CD4-positive, alpha-beta memory T cell (primary cell): ENCODE data around the gene EIF4G1. TPM values are rescaled to one million over a fixed set of nuclear protein-coding genes. Genes with fewer than 3 reads are reported as not detected.

ENCODE experiments used
- CTCF ChIA-PET: fragments of 350-600 bp; sonication (Branson Sonifier 250); formaldehyde crosslinking; loops from one replicate; lab custom pipeline; 2021; ENCODE audit warnings: inconsistent platforms; ENCODE audit not compliant: partially characterized antibody; lab: Charles Lee
- POLR2A ChIA-PET: fragments of 350-600 bp; sonication (Branson Sonifier 250); formaldehyde crosslinking; loops from one replicate; lab custom pipeline; 2021; ENCODE audit not compliant: partially characterized antibody; lab: Charles Lee
- DNase-seq, 5 donors: peaks; one replicate each; pipeline versions ENCODE4 v3.0.0 to v3.0.0-alpha.2; 2020 to 2022; ENCODE audit warnings: mixed read lengths in 1 of 5
- H3K27ac ChIP-seq: one replicate; pipeline ENCODE4 v1.7.0; 2013; ENCODE audit warnings: low read depth, low read length
- H3K27me3 ChIP-seq: 2 replicates; pipeline ENCODE4 v1.7.0; 2013; ENCODE audit warnings: mild to moderate bottlenecking, low read length, moderate library complexity; ENCODE audit not compliant: insufficient read depth
- H3K36me3 ChIP-seq: 2 replicates; pipeline ENCODE4 v1.7.0; 2013; ENCODE audit warnings: mild to moderate bottlenecking, low read length, moderate library complexity; ENCODE audit not compliant: insufficient read depth
- H3K4me1 ChIP-seq: 2 replicates; pipeline ENCODE4 v1.7.0; 2013; ENCODE audit warnings: mild to moderate bottlenecking, low read length, moderate library complexity; ENCODE audit not compliant: insufficient read depth
- H3K4me3 ChIP-seq, 2 donors: one replicate each; pipeline ENCODE4 v1.7.0; 2013; ENCODE audit warnings: low read length in 2 of 2, mild to moderate bottlenecking in 1 of 2
- H3K9me3 ChIP-seq, 2 donors: one replicate each; pipeline ENCODE4 v1.7.0; 2013; ENCODE audit warnings: low read length in 2 of 2, control low read depth in 1 of 2; ENCODE audit not compliant: control insufficient read depth in 1 of 2
- H3K27ac Mint-ChIP-seq, 7 donors: one replicate each; pipeline ENCODE4 v1.8.0; 2020 to 2021; ENCODE audit warnings: mixed read lengths in 7 of 7, mild to moderate bottlenecking in 6 of 7, inconsistent platforms in 3 of 7, moderate library complexity in 3 of 7
- H3K27me3 Mint-ChIP-seq, 2 donors: one replicate each; pipeline ENCODE4 v1.8.0; 2020 to 2021; ENCODE audit warnings: mixed read lengths in 2 of 2
- H3K36me3 Mint-ChIP-seq, 2 donors: one replicate each; pipeline ENCODE4 v1.8.0; 2020 to 2021; ENCODE audit warnings: mixed read lengths in 2 of 2, inconsistent platforms in 1 of 2, mild to moderate bottlenecking in 1 of 2
- H3K4me1 Mint-ChIP-seq, 4 donors: one replicate each; pipeline ENCODE4 v1.8.0; 2020 to 2021; ENCODE audit warnings: mixed read lengths in 4 of 4, mild to moderate bottlenecking in 1 of 4
- H3K4me3 Mint-ChIP-seq, 8 donors: one replicate each; pipeline ENCODE4 v1.8.0; 2020 to 2021; ENCODE audit warnings: mixed read lengths in 8 of 8, mild to moderate bottlenecking in 7 of 8, moderate library complexity in 6 of 8, inconsistent platforms in 3 of 8
- H3K9me3 Mint-ChIP-seq, 8 donors: one replicate each; pipeline ENCODE4 v1.8.0; 2020 to 2021; ENCODE audit warnings: mixed read lengths in 8 of 8, mild to moderate bottlenecking in 5 of 8, inconsistent platforms in 3 of 8, moderate library complexity in 1 of 8
- intact Hi-C: fragments of 100-400 bp; cut with micrococcal nuclease; formaldehyde crosslinking; loops from one replicate; pipeline ENCODE4 v1.15.1; 2023
- polyA plus RNA-seq, 2 donors: library from polyadenylated mRNA; unstranded; fragments of 300-500 nt; fragmentation: Illumina TruSeq; gene quantifications; one replicate each; pipeline ENCODE4 v1.2.3, GENCODE V29; 2021
- total RNA-seq, 2 experiments: library from RNA; stranded (reverse); gene quantifications; one replicate each; pipeline ENCODE4 v1.2.3, GENCODE V29; 2021

The EIF4G1 gene
- total and polyA plus RNA-seq, 4 experiments from 2014 or later: 3.6 to 246 (median 144) TPM

DNA sequence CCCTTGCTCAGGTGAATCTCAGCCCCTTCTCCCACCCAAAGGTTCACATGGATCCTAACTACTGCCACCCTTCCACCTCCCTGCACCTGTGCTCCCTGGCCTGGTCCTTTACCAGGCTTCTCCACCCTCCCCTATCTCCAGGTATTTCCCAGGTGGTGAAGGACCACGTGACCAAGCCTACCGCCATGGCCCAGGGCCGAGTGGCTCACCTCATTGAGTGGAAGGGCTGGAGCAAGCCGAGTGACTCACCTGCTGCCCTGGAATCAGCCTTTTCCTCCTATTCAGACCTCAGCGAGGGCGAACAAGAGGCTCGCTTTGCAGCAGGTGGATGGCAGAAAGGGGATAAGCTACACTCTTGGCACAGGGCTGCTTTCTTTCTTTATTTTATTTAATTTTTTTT, 27.5 kb downstream of the EIF4G1 start:
- CTCF ChIA-PET: no interaction called here
- H3K27me3 ChIP-seq: no peaks in the 10 kb centered on the region
- H3K27me3 Mint-ChIP-seq: no peaks in the 10 kb centered on the region

DNA sequence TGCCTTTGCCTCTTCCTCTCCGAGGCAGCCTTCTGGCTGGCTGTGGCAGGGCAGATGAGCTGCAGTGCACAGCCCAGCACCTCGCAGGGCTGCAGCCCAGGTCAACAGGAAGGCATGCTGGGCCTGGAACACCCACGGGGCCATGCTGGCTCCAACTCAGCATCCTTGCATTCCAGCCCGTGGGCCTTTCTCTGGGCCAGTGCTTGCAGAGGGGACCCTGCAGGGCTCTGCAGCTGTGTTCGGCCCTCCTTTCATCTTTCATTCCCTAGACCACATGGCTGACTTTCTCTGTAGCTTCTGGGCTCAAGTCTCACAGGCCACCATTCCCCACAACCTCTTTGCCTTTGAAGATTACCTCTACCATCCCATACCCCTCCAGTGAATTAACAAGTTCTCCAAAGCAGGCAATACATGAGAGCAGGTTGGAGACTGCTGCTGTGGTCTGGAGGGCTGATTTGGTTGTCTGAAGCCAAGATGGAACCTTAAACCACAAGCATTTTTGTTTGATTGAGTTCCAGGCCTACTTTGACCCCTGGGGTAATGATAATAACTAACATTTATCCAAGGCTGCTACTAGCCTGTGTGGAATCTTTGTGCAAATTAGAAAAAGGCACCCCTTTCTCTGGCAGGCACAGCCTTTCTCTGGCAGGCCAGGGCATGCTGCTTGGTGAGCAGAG, 28.9 kb downstream of the EIF4G1 start:
- Mint-ChIP-seq H3K36me3 (peaks cover 4 to 13% of the 10 kb centered on the region in 2 donors), H3K27ac (peak overlapping the region in 1 of 7 donors; percentile 35), H3K4me3 (no peak overlapping the region), H3K27me3 (no peaks in the 10 kb centered on the region), H3K4me1 (peaks cover 1 to 16% (median 3%) of the 10 kb centered on the region in 4 donors), H3K9me3 (no peaks in the 10 kb centered on the region)
- Histone ChIP-seq H3K27me3 (no peaks in the 10 kb centered on the region), H3K9me3 (no peaks in the 10 kb centered on the region), H3K27ac (no peak overlapping the region), H3K4me1 (no peaks in the 10 kb centered on the region), H3K4me3 (no peak overlapping the region), H3K36me3 (peaks cover 3% of the 10 kb centered on the region)
- ChIA-PET POLR2A (no interaction called here), CTCF (no interaction called here)
- no peak for DNase-seq
- intact Hi-C loops: no loop called here

More for the DNA sequence above, 27.5 kb downstream of the EIF4G1 start:
- H3K36me3 Mint-ChIP-seq: peaks cover 4 to 13% of the 10 kb centered on the region in 2 donors
- H3K4me3 Mint-ChIP-seq: no peak overlapping the region
- Histone ChIP-seq H3K27ac (no peak overlapping the region), H3K4me3 (no peak overlapping the region), H3K36me3 (peaks cover 3% of the 10 kb centered on the region), H3K4me1 (peaks cover 6% of the 10 kb centered on the region), H3K9me3 (no peaks in the 10 kb centered on the region)
- H3K4me1 Mint-ChIP-seq: peaks cover 9 to 30% (median 17%) of the 10 kb centered on the region in 4 donors
- no peaks in the 10 kb centered on the region for H3K9me3 Mint-ChIP-seq
- POLR2A ChIA-PET: no interaction called here
- intact Hi-C loops: no loop called here
- peak overlapping the region in 2 of 7 donors; percentile 72 to 76 for H3K27ac Mint-ChIP-seq
- DNase-seq: no peak

DNA sequence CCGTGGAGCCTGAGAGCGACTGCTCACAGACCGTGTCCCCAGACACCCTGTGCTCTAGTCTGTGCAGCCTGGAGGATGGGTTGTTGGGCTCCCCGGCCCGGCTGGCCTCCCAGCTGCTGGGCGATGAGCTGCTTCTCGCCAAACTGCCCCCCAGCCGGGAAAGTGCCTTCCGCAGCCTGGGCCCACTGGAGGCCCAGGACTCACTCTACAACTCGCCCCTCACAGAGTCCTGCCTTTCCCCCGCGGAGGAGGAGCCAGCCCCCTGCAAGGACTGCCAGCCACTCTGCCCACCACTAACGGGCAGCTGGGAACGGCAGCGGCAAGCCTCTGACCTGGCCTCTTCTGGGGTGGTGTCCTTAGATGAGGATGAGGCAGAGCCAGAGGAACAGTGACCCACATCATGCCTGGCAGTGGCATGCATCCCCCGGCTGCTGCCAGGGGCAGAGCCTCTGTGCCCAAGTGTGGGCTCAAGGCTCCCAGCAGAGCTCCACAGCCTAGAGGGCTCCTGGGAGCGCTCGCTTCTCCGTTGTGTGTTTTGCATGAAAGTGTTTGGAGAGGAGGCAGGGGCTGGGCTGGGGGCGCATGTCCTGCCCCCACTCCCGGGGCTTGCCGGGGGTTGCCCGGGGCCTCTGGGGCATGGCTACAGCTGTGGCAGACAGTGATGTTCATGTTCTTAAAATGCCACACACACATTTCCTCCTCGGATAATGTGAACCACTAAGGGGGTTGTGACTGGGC, 30.3 kb downstream of the EIF4G1 start:
- peaks cover 4 to 13% of the 10 kb centered on the region in 2 donors for H3K36me3 Mint-ChIP-seq
- no peaks in the 10 kb centered on the region for H3K27me3 Mint-ChIP-seq
- H3K4me1 Mint-ChIP-seq: peaks cover 0 to 16% (median under 1%) of the 10 kb centered on the region in 4 donors
- peaks cover 3% of the 10 kb centered on the region for H3K36me3 ChIP-seq
- H3K4me1 ChIP-seq: no peaks in the 10 kb centered on the region
- H3K27me3 ChIP-seq: no peaks in the 10 kb centered on the region
- intact Hi-C loops: no loop called here
- no peaks in the 10 kb centered on the region for H3K9me3 ChIP-seq
- no peak overlapping the region for H3K27ac ChIP-seq
- no peak overlapping the region for H3K4me3 Mint-ChIP-seq
- no peak overlapping the region for H3K27ac Mint-ChIP-seq
- H3K4me3 ChIP-seq: no peak overlapping the region
- CTCF ChIA-PET: no interaction called here
- H3K9me3 Mint-ChIP-seq: no peaks in the 10 kb centered on the region
- DNase-seq: no peak
- POLR2A ChIA-PET: no interaction called here

DNA sequence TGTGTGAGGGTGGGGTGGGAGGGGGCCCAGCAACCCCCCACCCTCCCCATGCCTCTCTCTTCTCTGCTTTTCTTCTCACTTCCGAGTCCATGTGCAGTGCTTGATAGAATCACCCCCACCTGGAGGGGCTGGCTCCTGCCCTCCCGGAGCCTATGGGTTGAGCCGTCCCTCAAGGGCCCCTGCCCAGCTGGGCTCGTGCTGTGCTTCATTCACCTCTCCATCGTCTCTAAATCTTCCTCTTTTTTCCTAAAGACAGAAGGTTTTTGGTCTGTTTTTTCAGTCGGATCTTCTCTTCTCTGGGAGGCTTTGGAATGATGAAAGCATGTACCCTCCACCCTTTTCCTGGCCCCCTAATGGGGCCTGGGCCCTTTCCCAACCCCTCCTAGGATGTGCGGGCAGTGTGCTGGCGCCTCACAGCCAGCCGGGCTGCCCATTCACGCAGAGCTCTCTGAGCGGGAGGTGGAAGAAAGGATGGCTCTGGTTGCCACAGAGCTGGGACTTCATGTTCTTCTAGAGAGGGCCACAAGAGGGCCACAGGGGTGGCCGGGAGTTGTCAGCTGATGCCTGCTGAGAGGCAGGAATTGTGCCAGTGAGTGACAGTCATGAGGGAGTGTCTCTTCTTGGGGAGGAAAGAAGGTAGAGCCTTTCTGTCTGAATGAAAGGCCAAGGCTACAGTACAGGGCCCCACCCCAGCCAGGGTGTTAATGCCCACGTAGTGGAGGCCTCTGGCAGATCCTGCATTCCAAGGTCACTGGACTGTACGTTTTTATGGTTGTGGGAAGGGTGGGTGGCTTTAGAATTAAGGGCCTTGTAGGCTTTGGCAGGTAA, 31.1 kb downstream of the EIF4G1 start:
- DNase-seq: no peak
- Mint-ChIP-seq H3K27ac (peak overlapping the region in 1 of 7 donors; percentile 2), H3K9me3 (no peaks in the 10 kb centered on the region), H3K27me3 (no peaks in the 10 kb centered on the region), H3K36me3 (peaks cover 4 to 13% of the 10 kb centered on the region in 2 donors), H3K4me1 (peaks cover 0 to 15% (median under 1%) of the 10 kb centered on the region in 4 donors), H3K4me3 (no peak overlapping the region)
- Histone ChIP-seq H3K27me3 (no peaks in the 10 kb centered on the region), H3K4me1 (no peaks in the 10 kb centered on the region), H3K9me3 (no peaks in the 10 kb centered on the region), H3K36me3 (peaks cover 3% of the 10 kb centered on the region), H3K27ac (no peak overlapping the region), H3K4me3 (no peak overlapping the region)
- POLR2A ChIA-PET: no interaction called here
- CTCF ChIA-PET: no interaction called here
- intact Hi-C loops: no loop called here

DNA sequence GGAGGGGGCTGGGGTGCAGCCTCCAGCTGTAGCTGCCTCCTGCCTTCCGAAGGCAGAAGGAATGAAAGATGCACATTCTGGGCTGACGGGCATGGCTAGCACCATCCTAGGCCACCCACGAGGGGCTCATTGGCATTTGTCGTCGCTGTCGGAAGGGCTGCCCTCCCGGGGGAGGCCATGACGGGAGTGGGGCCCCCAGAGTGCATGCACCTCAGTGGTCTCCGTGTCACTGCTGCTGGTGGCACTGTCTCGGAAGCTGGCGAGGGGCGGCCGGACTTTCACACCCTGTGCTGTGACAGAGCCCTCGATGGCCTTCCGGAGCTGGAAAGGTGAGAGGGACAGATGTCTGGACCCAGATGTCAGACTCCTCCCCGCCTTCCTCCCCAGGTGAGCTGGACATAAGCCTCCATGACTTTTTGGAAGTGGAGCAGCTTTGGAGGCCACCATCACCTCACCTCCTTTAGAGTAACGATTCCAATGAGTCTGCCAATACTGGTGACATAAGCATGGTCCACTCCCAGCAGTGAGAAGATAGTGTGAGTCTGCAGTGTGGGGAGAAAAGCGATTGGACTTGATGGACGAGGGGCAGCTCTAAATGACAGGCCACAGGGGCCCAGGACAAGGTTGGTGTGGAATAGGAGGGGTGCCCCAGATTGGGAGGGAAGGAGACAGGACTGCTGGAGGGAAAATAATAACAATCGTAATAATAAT, 32.2 kb downstream of the EIF4G1 start:
- H3K36me3 Mint-ChIP-seq: peaks cover 4 to 11% of the 10 kb centered on the region in 2 donors
- no peak overlapping the region for H3K4me3 Mint-ChIP-seq
- Histone ChIP-seq H3K4me3 (no peak overlapping the region), H3K27me3 (no peaks in the 10 kb centered on the region), H3K9me3 (no peaks in the 10 kb centered on the region), H3K36me3 (peaks cover 3% of the 10 kb centered on the region), H3K27ac (no peak overlapping the region), H3K4me1 (no peaks in the 10 kb centered on the region)
- H3K27ac Mint-ChIP-seq: no peak overlapping the region
- no peaks in the 10 kb centered on the region for H3K27me3 Mint-ChIP-seq
- ChIA-PET POLR2A (no interaction called here), CTCF (no interaction called here)
- peaks cover 0 to 4% (median 0%) of the 10 kb centered on the region in 4 donors for H3K4me1 Mint-ChIP-seq
- intact Hi-C loops: no loop called here
- no peaks in the 10 kb centered on the region for H3K9me3 Mint-ChIP-seq
- no peak for DNase-seq

DNA sequence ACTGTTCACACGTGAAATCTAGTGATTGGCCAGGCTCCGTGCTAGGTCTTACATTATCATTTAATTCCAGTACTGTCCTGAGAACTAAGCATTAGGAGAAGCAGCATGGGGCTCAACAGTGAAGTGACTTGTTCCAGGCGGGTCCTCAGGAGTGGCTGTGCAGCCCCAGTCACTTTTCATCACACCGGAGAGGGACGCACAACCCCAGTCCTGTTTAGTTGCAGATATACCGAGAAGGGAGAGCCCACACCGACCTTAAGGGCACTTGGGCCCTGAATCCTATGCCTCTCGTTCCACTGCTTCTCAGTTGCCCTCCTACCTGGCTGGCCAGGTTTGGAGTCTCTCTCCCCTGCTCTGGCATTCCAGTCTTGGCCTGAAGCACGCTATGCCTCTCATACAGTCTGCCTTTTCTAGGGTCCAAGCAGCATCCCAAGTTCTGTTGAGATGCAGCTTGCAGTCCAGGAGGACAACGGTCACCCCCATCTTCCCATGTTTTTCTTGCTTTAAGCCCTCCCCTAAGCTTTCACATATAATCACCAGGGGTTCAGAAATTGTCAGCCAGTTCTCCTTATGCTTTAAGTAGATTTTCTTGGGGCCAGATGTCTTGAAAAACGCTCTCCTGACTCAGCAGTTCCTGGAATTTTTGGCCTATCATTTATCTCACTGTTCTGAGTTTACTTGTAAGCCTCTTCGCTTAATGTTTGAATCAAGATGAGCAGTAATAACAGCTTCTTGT, 33.1 kb downstream of the EIF4G1 start:
- Mint-ChIP-seq H3K9me3 (no peaks in the 10 kb centered on the region), H3K27me3 (no peaks in the 10 kb centered on the region), H3K4me1 (peaks cover 0 to 3% (median 0%) of the 10 kb centered on the region in 4 donors), H3K36me3 (peaks cover 3 to 11% of the 10 kb centered on the region in 2 donors), H3K4me3 (no peak overlapping the region), H3K27ac (no peak overlapping the region)
- no peaks in the 10 kb centered on the region for H3K27me3 ChIP-seq
- H3K4me1 ChIP-seq: no peaks in the 10 kb centered on the region
- peaks cover 3% of the 10 kb centered on the region for H3K36me3 ChIP-seq
- intact Hi-C loops: no loop called here
- no peak overlapping the region for H3K27ac ChIP-seq
- H3K9me3 ChIP-seq: no peaks in the 10 kb centered on the region
- DNase-seq: no peak
- POLR2A ChIA-PET: no interaction called here
- CTCF ChIA-PET: interaction anchor here (1.3 kb wide), 1 partner anchor 24 kb away, joined by 6 read pairs; no protein-coding TSS in a partner anchor
- H3K4me3 ChIP-seq: no peak overlapping the region
